ENCODE measurements around the gene IGFBPL1.

DNA sequence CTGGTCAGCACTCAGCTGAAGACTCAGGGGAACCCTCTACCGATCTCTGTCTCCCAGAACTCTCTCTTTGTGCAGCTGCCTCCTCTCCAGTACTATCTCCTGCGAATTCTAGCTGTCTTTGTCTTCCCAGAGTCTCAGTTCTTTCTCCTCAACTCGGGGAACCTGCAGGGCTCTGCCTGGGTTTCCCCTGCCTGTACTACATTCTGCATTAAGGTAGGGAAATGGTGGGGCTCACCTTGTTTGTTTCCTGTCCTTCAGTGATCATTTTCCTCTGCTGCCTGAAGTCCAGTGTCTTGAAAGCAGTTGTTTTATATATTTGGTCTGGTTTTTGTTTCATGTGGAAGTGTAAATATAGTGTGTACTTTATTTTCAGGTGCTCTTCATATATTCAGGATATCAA lies 43.1 kb upstream of the IGFBPL1 start:
- TF ChIP-seq, protein P1, sequence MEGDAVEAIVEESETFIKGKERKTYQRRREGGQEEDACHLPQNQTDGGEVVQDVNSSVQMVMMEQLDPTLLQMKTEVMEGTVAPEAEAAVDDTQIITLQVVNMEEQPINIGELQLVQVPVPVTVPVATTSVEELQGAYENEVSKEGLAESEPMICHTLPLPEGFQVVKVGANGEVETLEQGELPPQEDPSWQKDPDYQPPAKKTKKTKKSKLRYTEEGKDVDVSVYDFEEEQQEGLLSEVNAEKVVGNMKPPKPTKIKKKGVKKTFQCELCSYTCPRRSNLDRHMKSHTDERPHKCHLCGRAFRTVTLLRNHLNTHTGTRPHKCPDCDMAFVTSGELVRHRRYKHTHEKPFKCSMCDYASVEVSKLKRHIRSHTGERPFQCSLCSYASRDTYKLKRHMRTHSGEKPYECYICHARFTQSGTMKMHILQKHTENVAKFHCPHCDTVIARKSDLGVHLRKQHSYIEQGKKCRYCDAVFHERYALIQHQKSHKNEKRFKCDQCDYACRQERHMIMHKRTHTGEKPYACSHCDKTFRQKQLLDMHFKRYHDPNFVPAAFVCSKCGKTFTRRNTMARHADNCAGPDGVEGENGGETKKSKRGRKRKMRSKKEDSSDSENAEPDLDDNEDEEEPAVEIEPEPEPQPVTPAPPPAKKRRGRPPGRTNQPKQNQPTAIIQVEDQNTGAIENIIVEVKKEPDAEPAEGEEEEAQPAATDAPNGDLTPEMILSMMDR (IDR thresholded peaks at IDR 0.05): no peak
- TF ChIP-seq EP300 (IDR thresholded peaks at IDR 0.05) (no peak), POLR2A (IDR thresholded peaks at IDR 0.05) (no peak)

Measured in suprapubic skin (tissue), 3 donors.